A673 (cell line): ENCODE results near the gene ASTN2. TPM values are rescaled to one million over a fixed set of nuclear protein-coding genes. Genes with fewer than 3 reads are reported as not detected.

Source experiments
- BruUV-seq: library from RNA; stranded (reverse); fragments of 400-500 nt; replicated peaks from 2 replicates; lab custom pipeline; 2021; lab: Mats Ljungman, UMichigan
- CTCF ChIA-PET: fragments of 300-600 bp; sonication (Branson Sonifier 250); formaldehyde crosslinking; loops from one replicate; lab custom pipeline; 2022; ENCODE audit warnings: antibody characterized with exemption; lab: Charles Lee
- POLR2A ChIA-PET: fragments of 300-600 bp; sonication (Branson Sonifier 250); formaldehyde crosslinking; loops from one replicate; lab custom pipeline; 2022; ENCODE audit warnings: antibody characterized with exemption; ENCODE audit not compliant: low non-redundant PET; lab: Charles Lee
- DNase-seq: peaks from one replicate; pipeline ENCODE4 v3.0.0-alpha.2; 2015; ENCODE audit warnings: low spot score
- H3K27ac ChIP-seq: fragments of 200-600 bp; sonication (generic); 2 replicates; pipeline ENCODE4 v1.5.1; 2016; ENCODE audit warnings: mixed run types, low read depth, mild to moderate bottlenecking, mixed read lengths, antibody characterized with exemption, low read length; ENCODE audit not compliant: poor library complexity, severe bottlenecking
- H3K27me3 ChIP-seq: fragments of 200-600 bp; sonication (generic); replicated peaks from 2 replicates; pipeline ENCODE4 v1.6.1; 2017; ENCODE audit warnings: mixed run types, low read depth, mild to moderate bottlenecking, mixed read lengths, antibody characterized with exemption, low read length; ENCODE audit not compliant: insufficient read depth, poor library complexity
- H3K36me3 ChIP-seq: fragments of 200-600 bp; sonication (generic); 2 replicates; pipeline ENCODE4 v1.6.1; 2016; ENCODE audit warnings: mixed run types, mild to moderate bottlenecking, mixed read lengths, antibody characterized with exemption, low read length; ENCODE audit not compliant: insufficient read depth, poor library complexity, severe bottlenecking
- H3K4me1 ChIP-seq: fragments of 200-600 bp; sonication (generic); 2 replicates; pipeline ENCODE4 v1.6.1; 2017; ENCODE audit warnings: mixed run types, mild to moderate bottlenecking, mixed read lengths, antibody characterized with exemption, low read length; ENCODE audit not compliant: insufficient read depth, poor library complexity, severe bottlenecking
- H3K4me3 ChIP-seq: fragments of 200-600 bp; sonication (generic); 2 replicates; pipeline ENCODE4 v1.5.1; 2016; ENCODE audit warnings: low read depth, mixed run types, mild to moderate bottlenecking, mixed read lengths, low read length; ENCODE audit not compliant: poor library complexity, severe bottlenecking
- H3K9me3 ChIP-seq: fragments of 200-600 bp; sonication (generic); 2 replicates; pipeline ENCODE4 v1.6.1; 2016; ENCODE audit warnings: mixed run types, low read depth, mild to moderate bottlenecking, mixed read lengths, antibody characterized with exemption, low read length; ENCODE audit not compliant: poor library complexity, severe bottlenecking
- EZH2 ChIP-seq: fragments of 200-600 bp; sonication (generic); IDR thresholded peaks from 2 replicates; pipeline ENCODE4 v1.6.1; 2017; ENCODE audit warnings: borderline replicate concordance, low read depth, mild to moderate bottlenecking, mixed read lengths, antibody characterized with exemption, low read length; ENCODE audit not compliant: poor library complexity, severe bottlenecking
- intact Hi-C: fragments of 100-400 bp; cut with micrococcal nuclease; formaldehyde crosslinking; loops from one replicate; pipeline ENCODE4 v1.10.0; 2022; ENCODE audit not compliant: unreplicated experiment
- total RNA-seq: library from RNA; stranded (reverse); gene quantifications from 2 replicates; pipeline ENCODE4 v1.2.3, GENCODE V29; 2021
- TF ChIP-seq, protein P1 (sequence below): fragments of 300-800, 200-600 bp; sonication (generic); conservative IDR thresholded peaks from 2 replicates; pipeline ENCODE4 v1.5.1; 2017; ENCODE audit warnings: low read depth, mild to moderate bottlenecking, antibody characterized with exemption, low read length, moderate library complexity, mixed read lengths

Gene ASTN2
- total RNA-seq, 1 experiment from 2014 or later, result 3.4 TPM

DNA sequence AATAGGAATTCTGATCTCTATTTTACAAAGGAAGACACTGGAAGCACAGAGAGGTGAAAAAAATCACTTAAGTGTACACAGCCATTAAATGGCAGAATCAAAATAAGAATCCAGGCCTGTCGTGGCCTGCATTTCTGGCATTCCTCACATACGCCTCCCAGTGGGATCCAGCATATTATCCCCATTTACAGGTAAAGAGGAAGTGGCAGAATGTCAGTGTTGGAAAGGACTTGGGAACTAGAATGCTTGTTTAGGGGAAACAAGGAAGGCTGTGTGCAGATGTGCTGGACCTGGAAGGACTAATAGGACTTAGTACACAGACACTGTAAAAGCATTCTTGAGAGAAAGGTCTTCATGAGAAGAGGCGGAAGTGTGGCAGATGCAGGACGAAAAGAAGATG, 486.0 kb downstream of the ASTN2 start:
- ChIA-PET CTCF (no interaction called here), POLR2A (no interaction called here)
- Histone ChIP-seq H3K36me3 (no peaks in the 10 kb centered on the region), H3K27me3 (peaks cover 4% of the 10 kb centered on the region), H3K4me3 (no peak overlapping the region), H3K27ac (no peak overlapping the region), H3K9me3 (no peaks in the 10 kb centered on the region), H3K4me1 (no peaks in the 10 kb centered on the region)
- BruUV-seq, result no TSS peak
- TF ChIP-seq, protein P1, sequence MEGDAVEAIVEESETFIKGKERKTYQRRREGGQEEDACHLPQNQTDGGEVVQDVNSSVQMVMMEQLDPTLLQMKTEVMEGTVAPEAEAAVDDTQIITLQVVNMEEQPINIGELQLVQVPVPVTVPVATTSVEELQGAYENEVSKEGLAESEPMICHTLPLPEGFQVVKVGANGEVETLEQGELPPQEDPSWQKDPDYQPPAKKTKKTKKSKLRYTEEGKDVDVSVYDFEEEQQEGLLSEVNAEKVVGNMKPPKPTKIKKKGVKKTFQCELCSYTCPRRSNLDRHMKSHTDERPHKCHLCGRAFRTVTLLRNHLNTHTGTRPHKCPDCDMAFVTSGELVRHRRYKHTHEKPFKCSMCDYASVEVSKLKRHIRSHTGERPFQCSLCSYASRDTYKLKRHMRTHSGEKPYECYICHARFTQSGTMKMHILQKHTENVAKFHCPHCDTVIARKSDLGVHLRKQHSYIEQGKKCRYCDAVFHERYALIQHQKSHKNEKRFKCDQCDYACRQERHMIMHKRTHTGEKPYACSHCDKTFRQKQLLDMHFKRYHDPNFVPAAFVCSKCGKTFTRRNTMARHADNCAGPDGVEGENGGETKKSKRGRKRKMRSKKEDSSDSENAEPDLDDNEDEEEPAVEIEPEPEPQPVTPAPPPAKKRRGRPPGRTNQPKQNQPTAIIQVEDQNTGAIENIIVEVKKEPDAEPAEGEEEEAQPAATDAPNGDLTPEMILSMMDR, result no peak
- no peak for TF ChIP-seq EZH2
- no peak for DNase-seq
- intact Hi-C loops, result no loop called here

DNA sequence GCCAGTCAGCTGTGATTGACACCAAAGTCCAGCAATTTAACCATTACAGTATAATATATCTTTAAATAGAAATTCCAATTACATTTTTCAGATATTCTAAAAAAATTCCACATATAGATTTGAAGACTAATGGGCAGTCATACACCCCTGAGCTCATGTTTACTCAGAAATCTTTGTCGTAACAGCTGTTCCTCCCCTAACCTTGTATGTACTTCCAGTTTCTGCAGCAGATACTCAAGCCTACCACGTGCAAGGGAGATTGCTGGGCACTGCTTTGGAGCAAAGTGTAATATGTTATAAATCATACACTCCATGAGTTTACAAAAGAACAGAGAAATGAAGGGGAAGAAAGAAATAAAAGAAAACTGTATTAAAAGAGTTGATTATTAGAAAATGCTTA, 486.6 kb downstream of the ASTN2 start:
- CTCF ChIA-PET, result no interaction called here
- DNase-seq, result no peak
- no peaks in the 10 kb centered on the region for H3K36me3 ChIP-seq
- no TSS peak for BruUV-seq
- no peaks in the 10 kb centered on the region for H3K4me1 ChIP-seq
- H3K27ac ChIP-seq, result no peak overlapping the region
- POLR2A ChIA-PET, result no interaction called here
- no peak for TF ChIP-seq EZH2
- TF ChIP-seq, protein P1, result no peak
- no peaks in the 10 kb centered on the region for H3K9me3 ChIP-seq
- intact Hi-C loops, result no loop called here
- no peak overlapping the region for H3K4me3 ChIP-seq
- peaks cover 8% of the 10 kb centered on the region for H3K27me3 ChIP-seq

DNA sequence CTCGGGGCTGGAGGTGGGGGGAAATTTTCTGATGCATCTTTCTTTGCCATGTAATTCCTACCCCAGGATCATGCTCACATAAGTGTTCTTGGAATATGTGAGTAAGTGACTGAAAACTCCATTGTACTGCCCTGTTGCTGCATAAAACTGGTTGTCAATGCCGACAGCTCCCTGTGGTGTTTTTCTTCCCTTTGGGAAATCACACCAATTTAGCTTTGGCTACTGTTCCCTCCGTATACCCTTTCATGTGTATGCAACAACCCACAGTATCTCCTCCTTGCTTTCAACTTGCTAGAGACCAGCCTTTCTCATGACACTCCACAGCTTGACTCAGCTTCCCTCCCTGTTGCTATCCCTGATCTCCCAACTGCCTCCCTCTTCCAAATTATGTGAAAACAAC, 487.1 kb downstream of the ASTN2 start:
- ChIA-PET CTCF (no interaction called here), POLR2A (no interaction called here)
- Histone ChIP-seq H3K36me3 (no peaks in the 10 kb centered on the region), H3K4me1 (no peaks in the 10 kb centered on the region), H3K27ac (no peak overlapping the region), H3K27me3 (peaks cover 8% of the 10 kb centered on the region), H3K9me3 (no peaks in the 10 kb centered on the region), H3K4me3 (no peak overlapping the region)
- BruUV-seq, result no TSS peak
- TF ChIP-seq, protein P1, result no peak
- no peak for TF ChIP-seq EZH2
- intact Hi-C loops, result no loop called here
- DNase-seq, result no peak
